ENCODE data around the gene MUCL1.

The MUCL1 gene

GRCh38 chr12:54858562-54858961, 4.2 kb downstream of the MUCL1 start:
- no peak overlapping the region for H4K91ac ChIP-seq (ENCODE audit: low read length)
- H3K36me3 ChIP-seq (ENCODE audit: control insufficient read depth in 1 of 2, insufficient read depth in 2 of 2, low read depth in 1 of 2, low read length in 2 of 2) = no peaks in the 10 kb centered on the region
- no peak overlapping the region for H2BK15ac ChIP-seq (ENCODE audit: low read depth, poor library complexity, severe bottlenecking)
- no peak overlapping the region for H2BK120ac ChIP-seq (ENCODE audit: low read depth, low read length)
- no peak overlapping the region for H3K14ac ChIP-seq (ENCODE audit: low read length in 2 of 2)
- no peak overlapping the region for H2AK5ac ChIP-seq (ENCODE audit: low read length, severe bottlenecking)
- no peak overlapping the region for H3K23ac ChIP-seq (ENCODE audit: low read length in 2 of 2)
- no peak overlapping the region for H2BK12ac ChIP-seq (ENCODE audit: low read length in 2 of 2)
- no peaks in the 10 kb centered on the region for H3K79me1 ChIP-seq (replicated peaks; ENCODE audit: low read length, poor library complexity, severe bottlenecking)
- no peak overlapping the region for H3K4ac ChIP-seq (ENCODE audit: low read depth in 1 of 2, low read length in 2 of 2)
- no peaks in the 10 kb centered on the region for H3K9me3 ChIP-seq (ENCODE audit: control insufficient read depth, low read length)
- H3K4me1 ChIP-seq (ENCODE audit: control insufficient read depth, insufficient read depth, low read depth, low read length) = no peaks in the 10 kb centered on the region
- no peak overlapping the region for H2BK5ac ChIP-seq (ENCODE audit: low read depth, low read length, poor library complexity, severe bottlenecking)
- no peak overlapping the region for H3K4me2 ChIP-seq (ENCODE audit: low read length, poor library complexity, severe bottlenecking)
- no peak overlapping the region for H3K4me3 ChIP-seq (ENCODE audit: insufficient read depth in 1 of 2, low read depth in 1 of 2, low read length in 2 of 2)
- peaks cover 7 to 34% of the 10 kb centered on the region in 2 experiments for H3K27me3 ChIP-seq (ENCODE audit: control insufficient read depth in 1 of 2, insufficient read depth in 1 of 2, low read length in 2 of 2)
- H4K8ac ChIP-seq (ENCODE audit: low read length) = no peak overlapping the region
- no peak overlapping the region for H2AFZ ChIP-seq (ENCODE audit: low read depth, low read length)
- no peak for DNase-seq
- WGBS = 67% methylated on average over 1 of the region's 1 CpG
- H3K9ac ChIP-seq (ENCODE audit: low read length) = no peak overlapping the region
- no peak overlapping the region for H3K18ac ChIP-seq (ENCODE audit: low read depth in 1 of 2, low read length in 2 of 2)
- H3K27ac ChIP-seq (ENCODE audit: low read length, poor library complexity, severe bottlenecking) = no peak overlapping the region

GRCh38 chr12:54859502-54859901, 5.2 kb downstream of the MUCL1 start:
- Histone ChIP-seq H3K23ac (ENCODE audit: low read length in 2 of 2) (peak overlapping the region in 1 of 2 experiments; percentile 35), H2BK15ac (ENCODE audit: low read depth, poor library complexity, severe bottlenecking) (no peak overlapping the region), H3K4me3 (ENCODE audit: insufficient read depth in 1 of 2, low read depth in 1 of 2, low read length in 2 of 2) (no peak overlapping the region), H3K9me3 (ENCODE audit: control insufficient read depth, low read length) (no peaks in the 10 kb centered on the region), H3K27me3 (ENCODE audit: control insufficient read depth in 1 of 2, insufficient read depth in 1 of 2, low read length in 2 of 2) (peaks cover 7 to 34% of the 10 kb centered on the region in 2 experiments), H3K4me1 (ENCODE audit: control insufficient read depth, insufficient read depth, low read depth, low read length) (no peaks in the 10 kb centered on the region), H2BK5ac (ENCODE audit: low read depth, low read length, poor library complexity, severe bottlenecking) (no peak overlapping the region), H4K91ac (ENCODE audit: low read length) (no peak overlapping the region), H2BK12ac (ENCODE audit: low read length in 2 of 2) (no peak overlapping the region), H3K4ac (ENCODE audit: low read depth in 1 of 2, low read length in 2 of 2) (no peak overlapping the region), H2AFZ (ENCODE audit: low read depth, low read length) (no peak overlapping the region), H3K27ac (ENCODE audit: low read length, poor library complexity, severe bottlenecking) (no peak overlapping the region), H2BK120ac (ENCODE audit: low read depth, low read length) (no peak overlapping the region), H3K18ac (ENCODE audit: low read depth in 1 of 2, low read length in 2 of 2) (no peak overlapping the region), H3K36me3 (ENCODE audit: control insufficient read depth in 1 of 2, insufficient read depth in 2 of 2, low read depth in 1 of 2, low read length in 2 of 2) (no peaks in the 10 kb centered on the region), H3K14ac (ENCODE audit: low read length in 2 of 2) (no peak overlapping the region), H3K9ac (ENCODE audit: low read length) (no peak overlapping the region), H2AK5ac (ENCODE audit: low read length, severe bottlenecking) (no peak overlapping the region), H4K8ac (ENCODE audit: low read length) (no peak overlapping the region), H3K4me2 (ENCODE audit: low read length, poor library complexity, severe bottlenecking) (no peak overlapping the region), H3K79me1 (replicated peaks; ENCODE audit: low read length, poor library complexity, severe bottlenecking) (no peaks in the 10 kb centered on the region)
- no peak for DNase-seq
- WGBS = 72% methylated on average over 4 of the region's 4 CpGs

- no peaks in the 10 kb centered on the region for H3K9me3 ChIP-seq (ENCODE audit: control insufficient read depth, low read length)
- no peak overlapping the region for H2BK5ac ChIP-seq (ENCODE audit: low read depth, low read length, poor library complexity, severe bottlenecking)
- no peaks in the 10 kb centered on the region for H3K36me3 ChIP-seq (ENCODE audit: control insufficient read depth in 1 of 2, insufficient read depth in 2 of 2, low read depth in 1 of 2, low read length in 2 of 2)
- H3K9ac ChIP-seq (ENCODE audit: low read length) = no peak overlapping the region
- H2AK5ac ChIP-seq (ENCODE audit: low read length, severe bottlenecking) = no peak overlapping the region
- no peak overlapping the region for H2BK12ac ChIP-seq (ENCODE audit: low read length in 2 of 2)
- H3K79me1 ChIP-seq (replicated peaks; ENCODE audit: low read length, poor library complexity, severe bottlenecking) = no peaks in the 10 kb centered on the region
- H3K14ac ChIP-seq (ENCODE audit: low read length in 2 of 2) = no peak overlapping the region
- no peak overlapping the region for H2BK15ac ChIP-seq (ENCODE audit: low read depth, poor library complexity, severe bottlenecking)
- H3K27me3 ChIP-seq (ENCODE audit: control insufficient read depth in 1 of 2, insufficient read depth in 1 of 2, low read length in 2 of 2) = peaks cover 7 to 16% of the 10 kb centered on the region in 2 experiments
- no peak overlapping the region for H2AFZ ChIP-seq (ENCODE audit: low read depth, low read length)
- no peaks in the 10 kb centered on the region for H3K4me1 ChIP-seq (ENCODE audit: control insufficient read depth, insufficient read depth, low read depth, low read length)
- H3K18ac ChIP-seq (ENCODE audit: low read depth in 1 of 2, low read length in 2 of 2) = no peak overlapping the region
- H3K23ac ChIP-seq (ENCODE audit: low read length in 2 of 2) = no peak overlapping the region
- DNase-seq = no peak
- no peak overlapping the region for H3K4me3 ChIP-seq (ENCODE audit: insufficient read depth in 1 of 2, low read depth in 1 of 2, low read length in 2 of 2)
- H2BK120ac ChIP-seq (ENCODE audit: low read depth, low read length) = no peak overlapping the region
- no peak overlapping the region for H4K8ac ChIP-seq (ENCODE audit: low read length)
- H3K27ac ChIP-seq (ENCODE audit: low read length, poor library complexity, severe bottlenecking) = no peak overlapping the region
- no peak overlapping the region for H4K91ac ChIP-seq (ENCODE audit: low read length)
- 86% methylated on average over 1 of the region's 1 CpG for WGBS
- H3K4me2 ChIP-seq (ENCODE audit: low read length, poor library complexity, severe bottlenecking) = no peak overlapping the region
- no peak overlapping the region for H3K4ac ChIP-seq (ENCODE audit: low read depth in 1 of 2, low read length in 2 of 2)
These were observed 7.6 kb downstream of the MUCL1 start for GRCh38 chr12:54861927-54862326.

- Histone ChIP-seq H3K4me3 (ENCODE audit: insufficient read depth in 1 of 2, low read depth in 1 of 2, low read length in 2 of 2) (no peak overlapping the region), H2AK5ac (ENCODE audit: low read length, severe bottlenecking) (no peak overlapping the region), H2BK120ac (ENCODE audit: low read depth, low read length) (no peak overlapping the region), H4K91ac (ENCODE audit: low read length) (no peak overlapping the region), H3K18ac (ENCODE audit: low read depth in 1 of 2, low read length in 2 of 2) (no peak overlapping the region), H3K4me2 (ENCODE audit: low read length, poor library complexity, severe bottlenecking) (no peak overlapping the region), H3K36me3 (ENCODE audit: control insufficient read depth in 1 of 2, insufficient read depth in 2 of 2, low read depth in 1 of 2, low read length in 2 of 2) (no peaks in the 10 kb centered on the region), H3K23ac (ENCODE audit: low read length in 2 of 2) (no peak overlapping the region), H3K14ac (ENCODE audit: low read length in 2 of 2) (no peak overlapping the region), H4K8ac (ENCODE audit: low read length) (no peak overlapping the region), H3K4ac (ENCODE audit: low read depth in 1 of 2, low read length in 2 of 2) (no peak overlapping the region), H3K79me1 (replicated peaks; ENCODE audit: low read length, poor library complexity, severe bottlenecking) (no peaks in the 10 kb centered on the region), H2AFZ (ENCODE audit: low read depth, low read length) (no peak overlapping the region), H3K27ac (ENCODE audit: low read length, poor library complexity, severe bottlenecking) (no peak overlapping the region), H2BK5ac (ENCODE audit: low read depth, low read length, poor library complexity, severe bottlenecking) (no peak overlapping the region), H3K27me3 (ENCODE audit: control insufficient read depth in 1 of 2, insufficient read depth in 1 of 2, low read length in 2 of 2) (peaks cover 2 to 7% of the 10 kb centered on the region in 2 experiments), H3K9me3 (ENCODE audit: control insufficient read depth, low read length) (no peaks in the 10 kb centered on the region), H2BK15ac (ENCODE audit: low read depth, poor library complexity, severe bottlenecking) (no peak overlapping the region), H3K4me1 (ENCODE audit: control insufficient read depth, insufficient read depth, low read depth, low read length) (no peaks in the 10 kb centered on the region), H2BK12ac (ENCODE audit: low read length in 2 of 2) (no peak overlapping the region), H3K9ac (ENCODE audit: low read length) (no peak overlapping the region)
- DNase-seq = no peak
- no CpG with 5 or more reads among the region's 1 CpG for WGBS
These were observed 9.8 kb downstream of the MUCL1 start for GRCh38 chr12:54863948-54864618.

Measured in mesenchymal stem cell (in vitro differentiated cells and primary cell).